Thyroid gland (tissue), 4 donors: ENCODE results near the gene ANKRD55.

ENCODE experiments used
- CTCF ChIP-seq, 6 experiments: fragments of 200-600 bp in 3 of 6; fragments of 450-650 bp in 3 of 6; sonication (generic) in 3 of 6; IDR thresholded peaks; one replicate each; pipeline ENCODE4 v1.5.1; 2016 to 2019; ENCODE audit warnings: antibody characterized with exemption in 6 of 6, mild to moderate bottlenecking in 2 of 6, inconsistent platforms in 1 of 6, moderate library complexity in 1 of 6
- POLR2A ChIP-seq, 2 donors: fragments of 450-650 bp; IDR thresholded peaks; one replicate each; pipeline ENCODE4 v1.6.1; 2017; ENCODE audit warnings: antibody characterized with exemption in 2 of 2, mild to moderate bottlenecking in 2 of 2, moderate library complexity in 1 of 2

GRCh38 chr5:56191656-56192055, 41.5 kb downstream of the ANKRD55 start:
- TF ChIP-seq CTCF (IDR thresholded peaks at IDR 0.05) (no peak), POLR2A (IDR thresholded peaks at IDR 0.05) (no peak)
